ENCODE data around the gene ANKRD13B.

- no peak for TF ChIP-seq CTCF (IDR thresholded peaks at IDR 0.05)
- no peak for TF ChIP-seq EP300 (IDR thresholded peaks at IDR 0.05)
- no peak for TF ChIP-seq POLR2A (IDR thresholded peaks at IDR 0.05)
Observed at GRCh38 chr17:29557085-29557738, 35.7 kb upstream of the ANKRD13B start.

Data from tibial nerve (tissue), 4 donors.